GM15510 (cell line): ENCODE measurements around the gene XNDC1N.

Experiments
- POLR2A ChIP-seq: IDR thresholded peaks from 3 replicates; pipeline ENCODE4 v1.6.1; 2011; ENCODE audit warnings: borderline replicate concordance; ENCODE audit not compliant: insufficient read length; ENCODE audit errors: extremely low read depth

XNDC1N gene, protein sequence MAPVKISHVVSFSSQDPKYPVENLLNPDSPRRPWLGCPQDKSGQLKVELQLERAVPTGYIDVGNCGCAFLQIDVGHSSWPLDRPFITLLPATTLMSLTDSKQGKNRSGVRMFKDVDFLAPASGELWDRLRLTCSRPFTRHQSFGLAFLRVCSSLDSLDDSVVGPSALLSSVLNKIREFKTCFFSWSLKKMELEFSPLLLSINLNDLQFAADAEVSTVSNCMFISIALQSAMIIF

GRCh38 chr11:71927820-71928736 lies at the start of gene XNDC1N:
Gene XNDC1N (minus strand): TSS chr11:71928594. CDS start chr11:71923353, 5,241 bp downstream.
- peak; percentile 46 for TF ChIP-seq POLR2A

- TF ChIP-seq POLR2A, result no peak
These were observed 49.5 kb upstream of the XNDC1N start for GRCh38 chr11:71977743-71978418.

- no peak for TF ChIP-seq POLR2A
These were observed 48.7 kb upstream of the XNDC1N start for GRCh38 chr11:71977090-71977489.

GRCh38 chr11:71976551-71976950 lies 48.2 kb upstream of the XNDC1N start:
- TF ChIP-seq POLR2A, result no peak

GRCh38 chr11:71971680-71972079 lies 43.3 kb upstream of the XNDC1N start:
- no peak for TF ChIP-seq POLR2A

DNA sequence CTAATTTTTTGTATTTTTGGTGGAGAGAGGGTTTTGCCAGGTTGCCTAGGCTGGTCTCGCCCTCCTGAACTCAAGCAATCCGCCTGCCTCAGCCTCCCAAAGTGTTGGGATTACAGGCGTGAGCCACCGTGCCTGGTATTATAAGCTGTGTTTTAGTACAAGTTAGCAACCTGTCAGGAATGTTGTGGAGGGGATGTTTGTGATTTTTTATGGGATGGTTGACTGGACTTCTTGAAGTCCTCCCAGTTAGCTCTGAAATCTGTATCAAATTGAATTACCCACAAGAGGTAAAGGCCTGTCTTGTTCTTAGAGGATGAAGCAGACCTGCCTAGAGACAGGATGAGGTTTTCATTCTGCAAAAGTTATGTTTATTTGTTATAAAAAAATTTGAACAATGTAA lies 36.2 kb upstream of the XNDC1N start:
- no peak for TF ChIP-seq POLR2A

DNA sequence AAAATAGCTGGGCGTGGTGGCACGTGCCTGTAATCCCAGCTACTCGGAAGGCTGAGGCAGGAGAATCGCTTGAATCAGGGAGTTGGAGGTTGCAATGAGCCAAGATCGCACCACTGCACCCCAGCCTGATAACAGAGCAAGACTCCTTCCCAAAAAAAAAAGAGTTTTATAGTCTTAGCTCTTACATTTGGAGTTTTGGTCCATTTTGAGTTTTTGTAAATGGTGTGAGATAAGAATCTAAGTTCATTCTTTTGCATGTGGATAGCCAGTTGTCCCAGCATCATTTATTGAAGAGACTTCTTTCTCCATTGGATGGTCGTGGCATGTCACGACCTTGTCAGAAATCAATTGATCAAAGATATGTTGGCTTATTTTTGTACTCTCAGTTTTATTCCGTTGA lies 35.1 kb upstream of the XNDC1N start:
- no peak for TF ChIP-seq POLR2A

DNA sequence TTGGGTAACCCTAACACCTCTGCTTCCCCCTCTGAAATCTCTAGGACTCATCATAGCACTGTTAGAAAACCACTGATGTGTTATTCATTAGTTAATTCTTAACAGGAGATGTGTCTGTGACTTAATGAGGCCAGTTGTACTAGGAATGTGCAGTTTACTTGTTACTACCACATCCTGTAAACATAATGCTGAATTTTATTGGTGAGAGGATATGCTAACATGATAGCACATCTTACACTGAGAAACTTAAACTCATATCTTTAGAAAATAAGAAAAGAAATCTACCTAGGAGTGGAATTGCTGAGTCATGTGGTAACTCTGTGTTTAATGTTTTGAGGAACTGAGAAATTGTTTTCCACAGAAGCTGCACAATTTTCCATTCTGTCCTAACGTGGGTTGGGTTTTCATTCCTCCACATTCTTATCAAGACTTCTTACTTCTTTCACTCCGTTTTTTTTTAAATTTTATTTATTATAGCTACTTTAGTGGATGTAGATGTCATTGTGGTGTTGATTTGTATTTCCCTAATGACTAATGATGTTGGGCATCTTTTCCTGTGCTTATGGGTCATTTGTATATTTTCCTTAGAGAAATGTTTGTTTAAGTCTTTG lies 34.1 kb upstream of the XNDC1N start:
- TF ChIP-seq POLR2A, result no peak

DNA sequence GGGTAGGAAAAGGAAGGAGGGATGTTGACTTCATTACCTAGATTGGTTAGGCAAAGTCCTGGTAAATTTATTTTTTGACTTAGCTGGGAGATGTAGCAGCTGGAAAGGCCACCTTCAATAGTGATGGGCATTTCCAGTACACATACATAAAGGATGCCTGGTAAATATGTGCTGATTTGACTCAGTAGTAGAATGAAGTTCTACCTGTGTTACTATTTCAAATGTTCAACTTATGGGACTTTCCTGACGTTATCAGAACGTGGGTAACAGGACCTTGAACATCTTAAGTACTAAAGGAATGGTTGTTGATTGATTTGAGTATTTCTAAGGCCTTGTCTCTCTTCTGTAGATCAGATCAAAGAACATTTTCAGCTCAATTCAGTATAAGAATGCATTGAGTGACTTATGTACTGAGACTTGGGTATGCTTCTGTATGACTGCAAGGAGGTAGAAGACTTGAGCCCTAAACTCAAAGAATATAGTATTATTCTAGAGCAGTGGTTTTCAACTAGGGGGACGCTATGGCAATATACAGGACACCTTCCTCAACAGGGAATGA lies 27.6 kb upstream of the XNDC1N start:
- TF ChIP-seq POLR2A, result no peak

DNA sequence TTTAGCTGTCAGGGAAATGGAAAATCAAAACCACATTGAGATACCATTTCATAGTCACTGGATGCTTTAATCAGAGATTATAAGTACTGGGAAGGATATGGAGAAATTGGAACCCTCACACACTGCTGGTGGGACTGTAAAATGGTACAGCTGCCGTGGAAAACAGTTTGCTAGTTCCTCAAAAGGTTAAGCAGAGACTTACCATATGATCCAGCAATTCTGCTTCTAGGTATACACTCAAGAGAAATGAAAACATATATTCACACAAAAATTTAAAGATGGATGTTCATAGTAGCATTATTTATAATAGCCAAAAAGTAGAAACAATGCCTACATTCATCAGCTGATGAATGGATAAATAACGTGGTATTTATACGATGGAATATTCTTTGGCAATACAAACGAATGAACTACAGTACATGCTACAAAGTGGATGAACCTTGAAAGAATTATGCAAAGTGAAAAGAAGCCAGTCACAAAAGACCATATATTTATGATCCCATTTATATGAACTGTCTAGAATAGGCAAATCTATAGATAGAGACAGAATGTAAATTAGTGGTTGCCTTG lies 23.4 kb upstream of the XNDC1N start:
- no peak for TF ChIP-seq POLR2A

DNA sequence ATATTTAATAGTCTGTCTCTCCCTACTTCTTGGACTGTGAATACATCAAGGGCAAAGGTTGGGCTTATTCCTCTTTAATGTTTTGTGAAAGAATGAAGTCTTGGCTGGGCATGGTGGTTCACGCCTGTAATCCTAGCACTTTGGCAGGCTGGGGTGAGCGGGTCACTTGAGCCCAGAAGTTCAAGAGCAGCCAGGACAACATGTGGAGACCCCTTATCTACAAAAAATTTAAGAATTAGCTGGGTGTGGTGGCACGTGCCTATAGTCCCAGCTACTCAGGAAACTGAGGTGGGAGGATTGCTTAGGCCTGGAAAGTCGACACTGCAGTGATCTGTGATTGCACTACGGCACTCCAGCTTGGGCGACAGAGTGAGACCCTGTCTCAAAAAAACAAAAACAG lies 20.6 kb upstream of the XNDC1N start:
- TF ChIP-seq POLR2A, result no peak

DNA sequence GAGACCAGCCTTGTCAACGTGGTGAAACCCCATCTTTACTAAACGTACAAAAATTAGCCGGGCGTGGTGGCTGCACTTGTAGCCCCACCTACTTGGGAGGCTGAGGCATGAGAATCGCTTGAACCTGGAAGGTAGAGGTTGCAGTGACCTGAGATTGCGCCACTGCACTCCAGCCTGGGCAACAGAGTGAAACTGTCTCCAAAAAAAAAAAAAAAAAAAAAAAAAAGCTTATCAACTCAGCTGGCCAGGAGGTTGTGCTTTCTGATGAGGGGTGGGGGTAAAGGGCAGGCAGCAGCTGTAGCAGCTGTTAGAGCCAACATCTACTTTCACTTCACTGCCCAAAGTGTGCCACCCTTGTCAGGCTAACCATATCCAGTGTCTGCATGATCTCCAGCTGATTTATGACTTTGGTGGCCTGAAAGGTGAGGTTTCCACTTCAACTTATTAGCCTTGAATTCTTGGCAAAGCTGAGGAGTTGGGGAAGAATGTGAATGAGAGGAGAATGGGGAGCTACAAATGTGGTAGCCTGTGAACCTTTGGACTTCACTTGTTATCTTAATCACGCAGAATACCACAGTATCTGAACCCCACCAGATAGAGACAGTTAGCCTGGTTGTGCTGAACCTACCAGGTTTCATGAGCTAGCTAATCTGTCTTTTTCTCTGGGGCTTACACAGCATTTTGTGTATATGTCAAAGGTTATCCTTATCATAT lies 20.1 kb upstream of the XNDC1N start:
- TF ChIP-seq POLR2A, result no peak

DNA sequence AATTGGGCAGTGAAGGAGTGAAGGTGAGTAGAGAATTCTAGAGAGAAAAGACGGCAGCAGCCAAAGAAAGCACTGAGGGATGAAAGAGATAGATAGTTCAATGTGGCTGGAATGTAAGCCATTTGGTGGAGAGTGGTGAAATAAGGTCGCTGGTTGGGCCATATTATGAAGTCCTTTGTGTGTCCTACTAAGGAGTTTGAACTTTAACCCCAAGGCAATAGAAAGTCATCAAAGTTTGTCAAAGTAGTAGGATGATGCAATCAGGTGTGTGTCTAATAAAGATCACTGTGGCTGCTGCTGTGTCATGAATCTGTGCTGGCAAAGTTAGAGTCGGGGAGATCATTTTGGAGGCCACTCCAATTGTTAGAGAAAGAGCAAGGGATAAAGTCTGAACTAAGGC lies 19.1 kb upstream of the XNDC1N start:
- TF ChIP-seq POLR2A, result no peak

DNA sequence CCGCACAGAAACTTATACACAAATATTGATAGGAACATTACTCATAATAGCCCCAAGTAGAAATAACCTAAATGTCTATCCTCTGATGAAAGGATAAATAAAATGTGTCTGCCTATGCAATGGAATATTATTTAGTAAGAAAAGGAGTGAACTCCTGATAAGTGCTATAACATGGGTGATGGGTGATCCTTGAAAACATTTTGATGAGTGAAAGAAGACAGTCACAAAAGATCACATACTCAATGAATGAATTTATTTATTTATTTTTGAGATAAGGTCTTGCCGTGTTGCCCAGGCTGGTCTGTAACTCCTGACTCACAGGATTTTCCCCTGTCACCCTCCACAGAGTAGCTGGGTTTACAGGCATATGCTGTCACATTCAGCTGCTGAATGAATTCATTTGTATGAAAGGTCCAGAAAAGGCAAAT lies 17.8 kb upstream of the XNDC1N start:
- TF ChIP-seq POLR2A, result no peak

GRCh38 chr11:71940561-71941219 lies 12.3 kb upstream of the XNDC1N start:
- no peak for TF ChIP-seq POLR2A
